Measurements from ENCODE around the gene INHA. TPM values are rescaled to one million over a fixed set of nuclear protein-coding genes. Genes with fewer than 3 reads are reported as not detected.

The INHA gene
- total RNA-seq, 1 donor from 2014 or later = under 0.01 TPM

GRCh38 chr2:219622472-219622871 lies 50.4 kb downstream of the INHA start:
- Histone ChIP-seq H3K4me3 (ENCODE audit: low read depth, low read length) (no peak overlapping the region), H3K27me3 (ENCODE audit: control insufficient read depth, insufficient read depth, low read length) (peaks cover 3% of the 10 kb centered on the region), H3K36me3 (ENCODE audit: control insufficient read depth, insufficient read depth, low read length) (no peaks in the 10 kb centered on the region)
- DNase-seq (ENCODE audit: low read depth) (no peak), FAIRE-seq (no peak)
- TF ChIP-seq CTCF (IDR thresholded peaks at IDR 0.05; ENCODE audit: insufficient read depth, low read length, severe bottlenecking) = no peak

- H3K4me3 ChIP-seq (ENCODE audit: low read depth, low read length) = no peak overlapping the region
- no peaks in the 10 kb centered on the region for H3K36me3 ChIP-seq (ENCODE audit: control insufficient read depth, insufficient read depth, low read length)
- no peak for FAIRE-seq
- H3K27me3 ChIP-seq (ENCODE audit: control insufficient read depth, insufficient read depth, low read length) = peaks cover 3% of the 10 kb centered on the region
- DNase-seq (ENCODE audit: low read depth) = no peak
- no peak for TF ChIP-seq CTCF (IDR thresholded peaks at IDR 0.05; ENCODE audit: insufficient read depth, low read length, severe bottlenecking)
Observed at GRCh38 chr2:219624565-219624964, 52.5 kb downstream of the INHA start.

GRCh38 chr2:219625179-219625578 lies 53.1 kb downstream of the INHA start:
- no peak for TF ChIP-seq CTCF (IDR thresholded peaks at IDR 0.05; ENCODE audit: insufficient read depth, low read length, severe bottlenecking)
- FAIRE-seq = no peak
- Histone ChIP-seq H3K4me3 (ENCODE audit: low read depth, low read length) (no peak overlapping the region), H3K27me3 (ENCODE audit: control insufficient read depth, insufficient read depth, low read length) (peaks cover 3% of the 10 kb centered on the region), H3K36me3 (ENCODE audit: control insufficient read depth, insufficient read depth, low read length) (no peaks in the 10 kb centered on the region)
- no peak for DNase-seq (ENCODE audit: low read depth)

Other genes starting within 250 kb of the INHA start
- not detected in 2 replicates for gene RESP18, start 239.6 kb upstream of the INHA start, total RNA-seq
- gene DNPEP, start 184.4 kb upstream of the INHA start, total RNA-seq = 50.8 and 60.4 TPM in 2 replicates
- not detected in 2 replicates for gene DES, start 153.9 kb upstream of the INHA start, total RNA-seq
- 1.8 and 2.4 TPM in 2 replicates for gene SPEG, start 137.5 kb upstream of the INHA start, total RNA-seq
- gene GMPPA, start 73.4 kb upstream of the INHA start, total RNA-seq = 40.3 and 49.0 TPM in 2 replicates
- gene ASIC4, start 57.8 kb upstream of the INHA start, total RNA-seq = under 0.01 and 0.53 TPM in 2 replicates
- 52.7 and 85.5 TPM in 2 replicates for gene CHPF, start 28.5 kb upstream of the INHA start, total RNA-seq
- under 0.01 and 0.13 TPM in 2 replicates for gene TMEM198, start 28.3 kb upstream of the INHA start, total RNA-seq
- gene OBSL1, start 771 bp upstream of the INHA start, total RNA-seq = 9.2 and 15.2 TPM in 2 replicates
- 11.3 and 16.9 TPM in 2 replicates for gene STK11IP, start 25.5 kb downstream of the INHA start, total RNA-seq
- 1.6 and 3.6 TPM in 2 replicates for gene SLC4A3, start 55.3 kb downstream of the INHA start, total RNA-seq